GM19455 (cell line): ENCODE results near the gene SAG.

ENCODE experiments used
- ATAC-seq: cut with Tn5 transposase; IDR thresholded peaks from one replicate; pipeline ENCODE4 v1.9.1; 2021; ENCODE audit not compliant: unreplicated experiment

The SAG gene

DNA sequence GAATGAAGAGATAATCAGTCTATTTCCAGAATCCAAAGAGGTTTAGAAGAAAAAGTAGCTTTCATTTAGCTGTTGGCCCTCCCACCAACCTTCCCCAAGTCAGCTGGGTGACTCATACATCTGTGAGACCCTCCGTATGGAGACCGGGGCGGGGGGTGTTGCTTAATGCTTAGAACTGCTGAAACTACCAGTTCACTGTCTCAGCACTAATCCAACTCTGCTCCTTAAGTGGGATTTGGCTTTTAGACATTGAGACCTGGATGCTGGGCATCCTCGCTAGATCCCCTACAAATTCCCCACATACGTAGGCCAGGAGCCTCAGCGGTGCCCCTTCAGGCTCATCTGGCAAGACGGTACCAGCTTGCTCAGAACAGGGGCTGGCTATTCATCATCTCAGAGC is at the start of gene SAG:
TSS of gene SAG (plus strand) at position 252 of the 400 bp plus-strand sequence. CDS start 1,374 bp downstream, outside the sequence.
- no peak for ATAC-seq

GRCh38 chr2:233258211-233258610 is 49.4 kb upstream of the SAG start:
- ATAC-seq: no peak

DNA sequence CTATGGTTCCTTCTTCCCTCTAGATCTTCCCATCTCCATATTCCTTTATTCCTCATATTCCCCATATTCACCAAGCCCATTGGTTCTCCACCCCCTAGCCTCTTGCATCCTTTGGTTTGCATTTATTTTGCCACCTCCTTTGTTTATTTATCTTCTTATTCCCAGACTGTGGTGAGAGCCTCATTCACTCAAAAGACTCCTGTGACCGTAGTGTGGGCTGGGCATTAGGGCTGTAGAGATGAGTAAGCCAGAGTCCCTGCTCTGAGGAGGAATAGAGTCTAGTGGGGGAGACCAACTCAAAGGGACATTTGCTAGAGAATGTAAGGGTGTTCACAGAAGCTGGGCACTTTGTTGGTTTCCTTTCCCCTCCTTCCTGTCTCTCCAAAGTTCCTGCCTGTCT is 47.9 kb upstream of the SAG start:
- ATAC-seq: no peak

DNA sequence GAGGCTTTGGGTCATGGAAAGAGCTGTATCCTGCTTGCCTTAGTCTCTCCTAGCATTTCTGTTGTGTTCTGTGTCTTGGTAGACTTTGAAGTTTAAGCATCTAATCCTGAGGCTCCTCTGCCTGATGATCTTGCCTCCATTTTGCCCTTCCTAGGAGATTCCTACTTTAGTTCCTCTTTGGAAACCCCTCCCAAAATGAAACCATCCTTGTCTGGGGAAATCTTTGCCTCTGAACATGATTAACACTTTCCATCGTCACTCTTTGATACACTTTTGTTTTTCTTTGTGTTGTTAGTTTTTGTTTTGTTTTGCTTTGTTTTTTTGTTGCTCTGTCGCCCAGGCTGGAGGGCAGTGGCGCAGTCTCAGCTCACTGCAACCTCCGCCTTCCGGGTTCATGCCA is 47.0 kb upstream of the SAG start:
- no peak for ATAC-seq

GRCh38 chr2:233261819-233262555 is 45.6 kb upstream of the SAG start:
- peak; percentile 63 for ATAC-seq

- no peak for ATAC-seq
Observed at GRCh38 chr2:233262562-233262961, 45.1 kb upstream of the SAG start.

DNA sequence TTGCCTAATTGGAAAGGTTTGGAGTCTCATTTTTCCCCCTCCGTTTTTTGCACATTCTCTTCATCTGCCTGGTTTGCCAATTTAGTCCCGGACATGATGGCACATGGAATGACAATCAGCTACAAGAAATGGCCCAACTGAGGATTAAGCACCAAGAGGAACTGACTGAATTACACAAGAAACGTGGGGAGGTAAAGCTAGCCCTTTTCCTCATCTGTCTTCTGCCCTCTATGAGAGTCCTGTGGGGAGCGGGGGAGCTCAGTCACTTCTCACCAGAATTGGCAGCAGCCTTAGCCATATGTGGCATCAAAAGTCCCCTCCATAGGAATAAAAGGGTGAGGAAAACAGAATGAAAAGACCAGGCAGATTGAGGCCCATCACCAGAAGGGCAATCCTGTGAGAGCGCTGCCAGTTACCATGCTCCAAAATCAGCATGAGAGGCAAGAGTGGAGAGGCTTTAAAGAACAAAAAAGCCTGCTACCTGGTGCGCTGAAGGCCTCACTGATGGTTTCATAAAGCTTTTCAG is 44.5 kb upstream of the SAG start:
- no peak for ATAC-seq

DNA sequence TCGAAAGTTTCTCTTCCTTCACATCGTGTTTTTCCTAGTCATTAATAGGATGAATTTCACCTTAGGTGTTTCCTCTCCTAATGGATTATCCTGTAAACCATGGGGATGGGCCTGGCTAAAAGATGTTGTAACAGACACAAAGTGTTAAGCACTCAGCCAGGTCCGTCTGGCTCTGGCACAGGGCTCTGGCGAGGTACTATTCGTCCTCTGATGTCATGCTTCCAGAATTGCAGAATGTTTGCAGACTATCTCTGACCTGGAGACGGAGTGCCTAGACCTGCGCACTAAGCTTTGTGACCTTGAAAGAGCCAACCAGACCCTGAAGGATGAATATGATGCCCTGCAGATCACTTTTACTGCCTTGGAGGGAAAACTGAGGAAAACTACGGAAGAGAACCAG is 42.9 kb upstream of the SAG start:
- no peak for ATAC-seq

GRCh38 chr2:233265899-233266431 is 41.7 kb upstream of the SAG start:
- ATAC-seq: no peak

DNA sequence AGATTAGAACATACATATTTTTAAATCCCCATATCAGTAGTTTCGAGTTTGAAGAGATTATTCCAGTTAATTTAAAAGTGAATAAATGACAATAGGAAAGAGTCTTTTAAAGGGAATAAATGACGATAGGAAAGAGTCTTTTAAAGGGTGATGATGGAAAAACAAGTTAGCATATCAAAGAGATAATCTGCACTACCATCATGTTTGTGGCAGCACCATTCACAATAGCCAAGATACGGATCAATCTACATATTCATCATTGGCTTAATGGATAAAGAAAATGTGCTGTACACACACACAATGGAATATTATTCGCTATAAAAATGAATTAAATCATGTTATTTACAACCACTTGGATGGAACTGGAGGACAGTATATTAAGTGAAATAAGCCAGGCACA is 41.1 kb upstream of the SAG start:
- no peak for ATAC-seq

GRCh38 chr2:233267516-233268245 is 39.9 kb upstream of the SAG start:
- no peak for ATAC-seq

GRCh38 chr2:233270366-233270765 is 37.2 kb upstream of the SAG start:
- ATAC-seq: no peak

- ATAC-seq: no peak
Observed at GRCh38 chr2:233270951-233271350, 36.7 kb upstream of the SAG start.

GRCh38 chr2:233271693-233272092 is 35.9 kb upstream of the SAG start:
- ATAC-seq: no peak

GRCh38 chr2:233273120-233273519 is 34.5 kb upstream of the SAG start:
- no peak for ATAC-seq

DNA sequence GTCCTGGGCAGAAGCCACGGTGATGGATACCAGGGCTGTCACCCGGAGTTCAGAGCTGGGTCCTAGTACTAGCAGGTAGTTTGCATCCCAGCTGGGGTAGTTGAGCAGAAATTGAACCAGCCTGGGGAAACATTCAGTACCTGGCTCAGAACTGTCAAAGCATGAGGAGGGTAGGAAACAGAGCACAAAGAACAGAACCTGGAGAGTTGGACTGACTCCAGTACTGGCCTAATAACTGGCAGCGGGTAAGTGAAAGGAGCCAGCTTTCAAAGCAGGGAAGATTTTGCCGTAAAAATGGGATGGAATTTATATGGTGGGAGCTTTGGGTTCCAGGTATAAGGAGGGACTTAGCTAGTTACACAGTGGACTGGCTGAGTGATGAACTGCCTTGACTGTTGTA is 32.4 kb upstream of the SAG start:
- no peak for ATAC-seq

GRCh38 chr2:233278921-233279320 is 28.7 kb upstream of the SAG start:
- no peak for ATAC-seq

DNA sequence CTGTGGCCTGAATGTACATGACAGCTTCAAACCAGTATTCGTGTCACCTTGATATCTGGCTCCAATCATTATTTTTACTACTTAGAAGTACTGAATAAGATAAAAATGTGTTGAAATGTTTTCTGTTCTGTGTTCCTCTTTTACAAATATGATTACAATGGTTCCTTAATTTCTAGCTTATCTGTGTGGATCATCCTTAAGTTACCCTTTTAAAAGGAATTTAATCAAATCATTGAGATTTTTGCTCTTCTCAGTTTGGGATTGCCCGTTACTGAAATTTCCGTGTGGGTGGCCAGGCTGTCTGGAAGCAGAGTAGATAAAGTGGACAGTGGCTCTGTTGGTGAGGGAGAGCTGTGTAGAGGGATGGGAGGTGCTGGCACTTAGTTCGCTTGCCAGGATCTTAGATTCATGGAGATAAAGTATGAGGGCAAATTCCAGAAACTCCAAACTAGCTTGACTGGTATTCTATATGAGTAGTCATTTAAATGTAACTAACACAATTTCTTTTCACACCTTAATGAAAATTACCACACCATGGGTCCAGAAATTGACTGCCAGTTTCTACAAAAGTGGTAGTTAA is 27.4 kb upstream of the SAG start:
- no peak for ATAC-seq

DNA sequence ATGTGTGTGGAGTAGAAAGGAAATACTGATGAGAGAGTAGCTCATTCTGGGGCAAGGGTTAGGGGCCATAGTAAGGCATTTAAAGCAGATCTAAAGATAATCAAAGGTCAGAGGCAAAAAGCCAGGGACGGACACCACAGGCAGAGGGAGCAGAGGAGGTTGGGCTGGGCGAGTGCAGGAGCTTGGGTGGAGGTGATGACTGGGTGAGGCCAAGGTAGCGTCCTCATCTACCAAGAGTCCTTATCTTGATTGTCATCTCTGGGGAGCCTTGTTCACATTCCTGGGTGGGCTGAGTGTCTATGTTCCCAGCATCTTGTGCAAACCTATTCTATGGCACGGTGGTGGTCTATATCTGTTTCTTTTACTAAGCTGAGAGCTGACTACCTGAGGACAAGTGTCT is 26.1 kb upstream of the SAG start:
- no peak for ATAC-seq

DNA sequence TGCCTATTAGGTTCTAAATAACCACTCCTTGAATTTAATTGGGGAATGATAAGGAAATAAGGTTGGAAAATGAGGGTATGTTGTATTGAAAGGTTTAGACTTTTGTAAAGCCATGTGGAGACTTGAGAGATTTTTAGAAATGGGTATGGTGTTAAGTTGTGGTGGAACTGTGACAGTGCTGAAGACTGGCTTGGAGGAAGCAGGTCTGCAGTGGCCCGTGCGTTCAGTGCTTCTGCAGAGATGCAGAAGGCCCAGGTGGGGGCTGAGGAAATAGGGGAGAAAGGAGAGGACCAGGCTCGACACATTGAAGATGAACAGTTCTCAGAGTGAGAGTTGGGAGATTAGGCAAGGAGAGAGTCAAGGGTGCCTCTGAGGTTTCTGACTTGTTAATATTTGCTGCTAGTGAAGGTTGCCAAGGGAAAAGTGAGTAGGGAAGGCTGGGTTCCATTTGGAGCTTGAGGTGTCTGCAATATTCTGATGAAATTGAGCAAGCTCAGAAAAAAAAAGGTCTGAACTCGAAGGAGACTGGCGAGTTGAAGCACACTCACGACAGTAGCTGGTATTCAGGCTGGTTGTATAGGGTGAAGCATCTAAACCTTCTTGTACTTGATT is 25.5 kb upstream of the SAG start:
- no peak for ATAC-seq

DNA sequence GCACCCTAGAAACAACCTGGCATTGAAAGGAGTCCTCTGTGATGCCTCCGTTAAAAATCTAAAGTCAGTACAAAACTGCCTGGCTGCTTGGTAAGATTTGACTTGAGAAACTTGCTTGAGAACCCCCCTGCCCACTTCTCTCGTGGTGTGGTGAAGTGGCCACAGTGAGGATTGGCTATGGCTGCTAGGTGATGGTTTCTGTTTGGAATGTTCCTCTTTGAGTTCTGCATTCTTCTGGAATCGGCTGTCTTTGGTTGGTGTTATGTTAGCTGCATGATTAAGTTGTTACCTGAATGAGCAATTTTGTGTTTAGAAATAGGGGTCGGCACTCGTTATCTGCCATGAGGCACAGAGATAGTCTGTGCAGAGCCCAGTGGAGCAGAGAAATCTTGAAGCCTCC is 21.7 kb upstream of the SAG start:
- no peak for ATAC-seq
